SH-SY5Y (cell line): Measurements from ENCODE around the gene TMED6.

Experiments
- GATA2 ChIP-seq: IDR thresholded peaks from 2 replicates; pipeline ENCODE4 v1.6.1; 2011; ENCODE audit warnings: mild to moderate bottlenecking, low read depth, low read length
- GATA3 ChIP-seq: IDR thresholded peaks from 2 replicates; pipeline ENCODE4 v1.6.1; 2011; ENCODE audit warnings: low read depth, mild to moderate bottlenecking, low read length, moderate library complexity

DNA sequence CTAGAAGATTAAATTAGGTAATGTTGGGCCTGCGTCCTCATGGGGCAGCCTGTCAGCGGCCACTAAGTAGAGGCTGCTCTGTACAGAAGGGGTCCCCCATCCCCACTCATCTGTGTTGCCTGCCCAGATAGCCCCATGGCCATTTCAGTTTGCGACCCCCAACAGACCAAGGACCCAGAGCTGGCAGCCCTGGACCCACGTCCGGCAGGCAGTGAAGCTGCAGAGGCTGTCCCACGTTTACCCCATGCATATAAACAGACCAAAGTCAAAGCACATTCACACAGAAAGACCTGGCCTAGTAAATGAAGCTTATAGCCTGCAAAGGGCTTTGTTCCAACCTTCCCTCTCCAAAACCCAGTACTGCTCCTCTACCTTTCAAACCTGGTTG lies 25.8 kb downstream of the TMED6 start:
- no peak for TF ChIP-seq GATA3
- no peak for TF ChIP-seq GATA2
